SK-N-SH (cell line): ENCODE results near the gene PIGB. TPM values are rescaled to one million over a fixed set of nuclear protein-coding genes. Genes with fewer than 3 reads are reported as not detected.

ENCODE experiments used
- CTCF ChIA-PET: fragments of 300-600, 350-600 bp; formaldehyde crosslinking; extraction: SDS; loops from one replicate; lab custom pipeline; 2021; lab: Yijun Ruan, JAX
- POLR2A ChIA-PET: fragments of 350-600 bp; sonication (Branson Sonifier 250); formaldehyde crosslinking; extraction: SDS; loops from one replicate; lab custom pipeline; 2020; ENCODE audit warnings: antibody characterized with exemption, inconsistent platforms; lab: Yijun Ruan, JAX
- DNase-seq: peaks from one replicate; pipeline ENCODE4 v3.0.0; 2012
- H2AFZ ChIP-seq: fragments of 200-600 bp; sonication (generic); 2 replicates; pipeline ENCODE4 v1.8.1; 2016; ENCODE audit warnings: antibody characterized with exemption, mild to moderate bottlenecking, low read depth
- H3F3A ChIP-seq: fragments of 200-600 bp; sonication (generic); replicated peaks from 2 replicates; pipeline ENCODE3; 2016; ENCODE audit warnings: antibody characterized with exemption, mild to moderate bottlenecking; ENCODE audit not compliant: insufficient read depth
- H3K27ac ChIP-seq, 2 experiments: fragments of 200-500 bp in 1 of 2; fragments of 200-600 bp in 1 of 2; sonication (Bioruptor generic) in 1 of 2; sonication (generic), shearing (Covaris generic) in 1 of 2; 2 replicates each; pipeline versions ENCODE4 v1.5.1 to v1.6.1; 2014 to 2016; ENCODE audit warnings: low read depth in 2 of 2, inconsistent platforms in 1 of 2, low read length in 1 of 2, mild to moderate bottlenecking in 1 of 2, mixed read lengths in 1 of 2
- H3K27me3 ChIP-seq: fragments of 200-600 bp; sonication (generic), shearing (Covaris generic); 2 replicates; pipeline ENCODE4 v1.6.1; 2016; ENCODE audit warnings: mixed run types; ENCODE audit not compliant: insufficient read depth
- H3K36me3 ChIP-seq, 2 experiments: fragments of 200-500 bp in 1 of 2; fragments of 200-600 bp in 1 of 2; sonication (Bioruptor generic) in 1 of 2; sonication (generic) in 1 of 2; replicated peaks in 1 of 2; 2 replicates each; pipeline versions ENCODE3 to v1.5.1; 2014 to 2016; ENCODE audit warnings: low read length in 1 of 2, mild to moderate bottlenecking in 1 of 2; ENCODE audit not compliant: insufficient read depth in 2 of 2, control insufficient read depth in 1 of 2
- H3K4me1 ChIP-seq, 2 experiments: fragments of 200-500 bp in 1 of 2; fragments of 200-600 bp in 1 of 2; sonication (Bioruptor generic) in 1 of 2; sonication (generic), shearing (Covaris generic) in 1 of 2; 2 replicates each; pipeline versions ENCODE4 v1.5.1 to v1.6.1; 2014 to 2016; ENCODE audit warnings: low read depth in 1 of 2, low read length in 1 of 2, mixed run types in 1 of 2; ENCODE audit not compliant: insufficient read depth in 2 of 2, control insufficient read depth in 1 of 2
- H3K4me2 ChIP-seq: fragments of 200-600 bp; sonication (generic), shearing (Covaris generic); 2 replicates; pipeline ENCODE4 v1.6.1; 2017; ENCODE audit warnings: mixed run types
- H3K4me3 ChIP-seq, 2 experiments: fragments of 200-500 bp in 1 of 2; fragments of 200-600 bp in 1 of 2; sonication (Bioruptor generic) in 1 of 2; sonication (generic), shearing (Covaris generic) in 1 of 2; 2 replicates each; pipeline versions ENCODE4 v1.5.1 to v1.8.1; 2014 to 2016; ENCODE audit warnings: low read depth in 2 of 2, inconsistent platforms in 1 of 2, low read length in 1 of 2, mild to moderate bottlenecking in 1 of 2, mixed read lengths in 1 of 2, moderate library complexity in 1 of 2
- H3K79me2 ChIP-seq: fragments of 200-600 bp; sonication (generic); 2 replicates; pipeline ENCODE4 v1.8.1; 2017; ENCODE audit warnings: mild to moderate bottlenecking; ENCODE audit not compliant: insufficient read depth
- H3K9ac ChIP-seq: fragments of 200-600 bp; sonication (generic); 2 replicates; pipeline ENCODE4 v1.6.1; 2017; ENCODE audit warnings: mixed run types
- H3K9me2 ChIP-seq: fragments of 200-600 bp; sonication (generic); 2 replicates; pipeline ENCODE4 v1.6.1; 2017; ENCODE audit warnings: mixed run types
- H3K9me3 ChIP-seq: fragments of 200-600 bp; sonication (generic); 2 replicates; pipeline ENCODE4 v1.6.1; 2017; ENCODE audit warnings: mixed run types, mild to moderate bottlenecking, moderate library complexity
- H4K20me1 ChIP-seq: fragments of 200-600 bp; sonication (generic); 2 replicates; pipeline ENCODE4 v1.6.1; 2017; ENCODE audit warnings: mild to moderate bottlenecking, mixed run types; ENCODE audit not compliant: insufficient read depth
- EP300 ChIP-seq, 2 experiments: IDR thresholded peaks; 2 replicates each; pipeline versions ENCODE4 v1.4.0 to v1.6.1; 2012; ENCODE audit warnings: borderline replicate concordance in 1 of 2, low read depth in 1 of 2, low read length in 1 of 2
- EZH2phosphoT487 ChIP-seq: fragments of 200-600 bp; sonication (generic); IDR thresholded peaks from 2 replicates; pipeline ENCODE4 v1.6.1; 2017; ENCODE audit warnings: low read depth, mixed run types, mild to moderate bottlenecking, antibody characterized with exemption, moderate library complexity, borderline replicate concordance
- FOXJ3 ChIP-seq: sonication (generic); formaldehyde crosslinking; IDR thresholded peaks from 2 replicates; pipeline ENCODE4 v1.5.1; 2020; ENCODE audit warnings: mild to moderate bottlenecking, missing genetic modification reagents
- GABPA ChIP-seq: IDR thresholded peaks from 2 replicates; pipeline ENCODE4 v1.4.0; 2012; ENCODE audit warnings: low read depth, mild to moderate bottlenecking
- MEF2A ChIP-seq: IDR thresholded peaks from 2 replicates; pipeline ENCODE4 v1.4.0; 2012; ENCODE audit warnings: low read depth, borderline replicate concordance
- MXI1 ChIP-seq: IDR thresholded peaks from 2 replicates; pipeline ENCODE4 v1.6.1; 2012; ENCODE audit warnings: mild to moderate bottlenecking, low read depth, low read length, improper control_type of control experiment
- NFIC ChIP-seq: IDR thresholded peaks from 2 replicates; pipeline ENCODE4 v1.4.0; 2012; ENCODE audit warnings: borderline replicate concordance
- PBX3 ChIP-seq: IDR thresholded peaks from 2 replicates; pipeline ENCODE4; 2012
- RCOR1 ChIP-seq: fragments of 150-350 bp; IDR thresholded peaks from 2 replicates; pipeline ENCODE4 v1.6.1; 2017; ENCODE audit warnings: antibody characterized with exemption, low read length
- RFX5 ChIP-seq: IDR thresholded peaks from 2 replicates; pipeline ENCODE4 v1.6.1; 2012; ENCODE audit warnings: mild to moderate bottlenecking, improper control_type of control experiment, low read length
- RXRA ChIP-seq: IDR thresholded peaks from 2 replicates; pipeline ENCODE4 v1.4.0; 2012; ENCODE audit warnings: low read depth, mild to moderate bottlenecking, borderline replicate concordance
- SMC3 ChIP-seq: IDR thresholded peaks from 2 replicates; pipeline ENCODE4 v1.6.1; 2012; ENCODE audit warnings: low read depth, low read length, improper control_type of control experiment
- TAF1 ChIP-seq: IDR thresholded peaks from 2 replicates; pipeline ENCODE4 v1.6.1; 2012; ENCODE audit warnings: low read depth, mild to moderate bottlenecking, low read length, moderate library complexity, borderline replicate concordance
- TEAD4 ChIP-seq: IDR thresholded peaks from 2 replicates; pipeline ENCODE4 v1.4.0; 2012; ENCODE audit warnings: mild to moderate bottlenecking, borderline replicate concordance; ENCODE audit not compliant: insufficient read depth
- YY1 ChIP-seq: IDR thresholded peaks from 2 replicates; pipeline ENCODE4 v1.4.0; 2012; ENCODE audit warnings: low read depth, mild to moderate bottlenecking
- WGBS: methylation state at CpG from one replicate; pipeline ENCODE4 v1.1.6; 2017; ENCODE audit warnings: low lambda C conversion rate; 5-methylcytosine and 5-hydroxymethylcytosine counted together
- polyA plus RNA-seq, 3 experiments: library from polyadenylated mRNA; depleted of rRNA; stranded (reverse); fragments of >200 nt; gene quantifications; 2 replicates each; pipeline ENCODE4 v1.2.3, GENCODE V29; 2012
- TF ChIP-seq, protein P1 (sequence below): fragments of 150-350 bp; IDR thresholded peaks from 2 replicates; pipeline ENCODE4 v1.6.1; 2017; ENCODE audit warnings: antibody characterized with exemption, low read length, low read depth, borderline replicate concordance
- TF ChIP-seq, protein P2 (sequence below): IDR thresholded peaks from 2 replicates; pipeline ENCODE4 v1.4.0; 2012; ENCODE audit warnings: low read depth

The PIGB gene
- polyA plus RNA-seq, 1 of the 3 experiments (the other 2 are of a cell fraction): 6.6 TPM

GRCh38 chr15:55270291-55270690 is 48.7 kb upstream of the PIGB start:
- Histone ChIP-seq H3K27ac (peak overlapping the region in 1 of 2 experiments; percentile 20; a peak in 1 of 4 replicates), H3F3A (peaks cover 2% of the 10 kb centered on the region), H3K4me3 (no peak overlapping the region), H4K20me1 (no peaks in the 10 kb centered on the region), H3K9me2 (no peaks in the 10 kb centered on the region), H3K36me3 (peaks cover 0 to 3% of the 10 kb centered on the region in 2 experiments), H3K4me1 (peaks cover 12 to 20% of the 10 kb centered on the region in 2 experiments), H2AFZ (no peak overlapping the region), H3K79me2 (no peaks in the 10 kb centered on the region), H3K9me3 (no peaks in the 10 kb centered on the region), H3K27me3 (no peaks in the 10 kb centered on the region), H3K4me2 (no peak overlapping the region), H3K9ac (no peak overlapping the region)
- peak; percentile 24 for DNase-seq
- WGBS: 87% methylated on average over 6 of the region's 6 CpGs
- ChIA-PET POLR2A (no interaction called here), CTCF (interaction anchor here (1.6 to 2.1 kb wide), 2 partner anchors 20 to 52 kb away, joined by 4 read pairs; no protein-coding TSS in a partner anchor)
- TF ChIP-seq MXI1: 0 out of 2 replicates have a peak, but pooled peaks have one; percentile 23
- TF ChIP-seq RXRA: no peak

DNA sequence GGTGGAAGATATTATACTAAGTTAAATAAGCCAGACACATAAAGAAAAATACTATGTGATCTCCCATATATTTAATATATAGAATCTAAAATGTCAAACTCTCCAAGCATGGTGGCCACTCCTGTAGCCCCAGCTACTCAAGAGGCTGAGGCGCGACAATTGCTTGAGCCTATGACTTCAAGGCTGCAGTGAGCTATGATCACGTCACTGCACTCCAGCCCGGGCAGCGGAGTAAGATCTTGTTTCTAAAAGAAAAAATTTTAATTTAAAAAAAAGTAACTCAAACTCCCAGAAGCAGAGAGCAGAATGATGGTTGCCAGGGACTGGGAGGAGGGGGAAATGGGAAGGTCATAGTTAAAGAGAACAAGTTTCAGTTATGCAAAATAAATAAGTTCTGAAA is 42.7 kb upstream of the PIGB start:
- WGBS: 98% methylated on average over 5 of the region's 5 CpGs

More for the DNA sequence above, 42.7 kb upstream of the PIGB start:
- no peak overlapping the region for H3K9ac ChIP-seq
- H3K36me3 ChIP-seq: peaks cover 0 to 3% of the 10 kb centered on the region in 2 experiments
- DNase-seq: no peak
- CTCF ChIA-PET: interaction anchor here (1.3 kb wide), 1 partner anchor 38 kb away, joined by 4 read pairs; no protein-coding TSS in a partner anchor
- peaks cover 5% of the 10 kb centered on the region for H3F3A ChIP-seq
- no peak for TF ChIP-seq EZH2phosphoT487
- TF ChIP-seq NFIC: no peak
- TF ChIP-seq, protein P1, sequence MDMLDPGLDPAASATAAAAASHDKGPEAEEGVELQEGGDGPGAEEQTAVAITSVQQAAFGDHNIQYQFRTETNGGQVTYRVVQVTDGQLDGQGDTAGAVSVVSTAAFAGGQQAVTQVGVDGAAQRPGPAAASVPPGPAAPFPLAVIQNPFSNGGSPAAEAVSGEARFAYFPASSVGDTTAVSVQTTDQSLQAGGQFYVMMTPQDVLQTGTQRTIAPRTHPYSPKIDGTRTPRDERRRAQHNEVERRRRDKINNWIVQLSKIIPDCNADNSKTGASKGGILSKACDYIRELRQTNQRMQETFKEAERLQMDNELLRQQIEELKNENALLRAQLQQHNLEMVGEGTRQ: no peak
- TF ChIP-seq RCOR1: no peak
- TF ChIP-seq EP300 (IDR thresholded peaks at IDR 0.05; ENCODE audit: borderline replicate concordance in 1 of 2, low read depth in 1 of 2, low read length in 1 of 2): no peak
- no peak for TF ChIP-seq RFX5
- no peak for TF ChIP-seq SMC3
- TF ChIP-seq YY1: no peak
- TF ChIP-seq FOXJ3 (CRISPR knock-in tag): no peak
- TF ChIP-seq MEF2A: no peak
- no peak for TF ChIP-seq TEAD4
- TF ChIP-seq GABPA: no peak
- TF ChIP-seq, protein P2, sequence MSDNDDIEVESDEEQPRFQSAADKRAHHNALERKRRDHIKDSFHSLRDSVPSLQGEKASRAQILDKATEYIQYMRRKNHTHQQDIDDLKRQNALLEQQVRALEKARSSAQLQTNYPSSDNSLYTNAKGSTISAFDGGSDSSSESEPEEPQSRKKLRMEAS: no peak
- TF ChIP-seq PBX3: no peak
- TF ChIP-seq TAF1: no peak
- no peak overlapping the region for H2AFZ ChIP-seq
- peaks cover 0 to 2% of the 10 kb centered on the region in 2 experiments; a peak in 1 of 4 replicates for H3K4me1 ChIP-seq
- H3K9me2 ChIP-seq: no peaks in the 10 kb centered on the region
- H3K27me3 ChIP-seq: no peaks in the 10 kb centered on the region
- no peaks in the 10 kb centered on the region for H3K9me3 ChIP-seq
- POLR2A ChIA-PET: no interaction called here
- no peak overlapping the region for H3K27ac ChIP-seq
- no peaks in the 10 kb centered on the region for H3K79me2 ChIP-seq
- no peaks in the 10 kb centered on the region for H4K20me1 ChIP-seq
- H3K4me3 ChIP-seq: no peak overlapping the region
- H3K4me2 ChIP-seq: no peak overlapping the region
